Dermis lymphatic vessel endothelial cell (primary cell): Measurements from ENCODE around the gene HOXB4. TPM values are rescaled to one million over a fixed set of nuclear protein-coding genes. Genes with fewer than 3 reads are reported as not detected.

Experiments used
- total RNA-seq: library from RNA; depleted of rRNA; stranded (reverse); fragments of >200 nt; gene quantifications from 2 replicates; pipeline ENCODE4 v1.2.1, GENCODE V29; 2014

The HOXB4 gene
- total RNA-seq: 0.76 and 1.4 TPM in 2 replicates

DNA sequence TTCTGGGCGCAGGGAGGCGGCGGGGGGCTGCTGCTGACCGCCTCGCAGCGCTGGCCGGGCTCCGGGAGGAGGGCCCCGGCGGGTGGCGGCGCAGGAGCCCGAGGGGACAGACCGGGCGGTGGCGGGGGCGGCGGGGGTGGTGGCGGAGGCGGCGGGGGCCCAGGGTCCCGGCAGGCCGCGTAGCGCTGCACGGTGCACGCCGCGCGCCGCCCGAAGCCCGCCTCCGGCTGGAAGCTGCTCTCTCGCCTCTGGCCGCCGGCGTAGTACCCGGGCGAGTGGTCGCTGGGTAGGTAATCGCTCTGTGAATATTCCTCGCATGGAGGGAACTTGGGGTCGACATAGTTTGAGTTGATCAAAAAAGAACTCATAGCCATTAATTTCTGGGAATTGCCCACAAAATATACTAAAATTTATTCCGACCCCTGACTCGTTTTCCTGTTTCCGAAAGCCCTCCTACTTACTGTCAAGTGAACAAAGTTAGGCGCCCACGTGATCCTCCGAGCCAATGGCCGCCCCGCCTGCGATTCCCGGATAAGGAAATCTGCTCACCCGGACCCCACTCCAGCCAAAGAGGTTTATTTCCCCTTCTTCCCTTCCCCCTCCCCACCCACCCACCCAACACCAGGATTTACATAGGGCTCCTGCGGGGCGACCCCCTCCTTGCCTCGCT is at the start of gene HOXB4:
HOXB4 (minus strand) TSS at position 405 of the 670 bp plus-strand sequence; CDS start at position 374, 31 bp downstream.

DNA sequence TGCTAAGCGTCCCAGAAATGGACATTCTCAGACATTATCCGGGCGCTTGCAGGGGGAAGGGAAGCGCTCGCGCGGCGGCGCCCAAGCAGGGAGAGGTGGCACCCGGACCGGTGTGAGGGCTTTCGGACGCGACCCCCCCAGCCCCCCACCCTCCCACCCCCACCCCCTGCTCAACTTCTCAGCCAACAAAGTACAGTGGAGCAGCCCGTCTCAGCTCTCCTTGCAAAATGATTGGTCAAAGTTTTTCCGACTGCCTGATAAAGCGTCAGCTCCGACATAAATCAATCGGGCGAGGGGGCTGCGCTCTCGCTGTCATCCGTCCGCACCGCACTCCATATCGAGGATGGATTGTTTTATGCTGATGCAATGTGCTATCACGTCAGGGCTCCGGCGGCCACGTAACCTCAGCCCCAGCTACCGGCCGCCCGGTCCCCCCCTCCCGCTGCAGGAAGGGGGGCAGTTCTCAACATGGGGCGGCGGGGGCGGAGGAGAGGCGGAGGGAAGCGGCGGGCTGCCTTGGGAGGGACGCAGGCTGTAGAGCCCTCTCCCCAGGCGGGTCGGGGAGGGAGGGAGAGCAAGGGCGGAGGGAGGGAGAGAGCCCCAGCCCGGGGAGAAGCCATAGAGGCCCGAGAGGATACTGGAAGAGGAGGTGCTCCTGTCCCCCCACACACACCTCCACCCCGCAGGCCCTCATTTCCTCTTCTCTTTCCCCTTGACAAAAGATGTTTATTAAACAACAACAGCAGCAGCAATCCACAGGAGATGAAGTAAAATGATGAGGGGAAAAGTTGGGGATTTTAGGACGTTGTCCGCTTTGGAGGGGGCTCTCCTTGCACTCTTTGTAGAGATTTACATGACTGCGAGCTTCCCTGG is 48.3 kb upstream of the HOXB4 start, which contains the start of gene HOXB9:
HOXB9 (minus strand) TSS at position 114 of the 873 bp plus-strand sequence; CDS start at position 25, 89 bp downstream.

DNA sequence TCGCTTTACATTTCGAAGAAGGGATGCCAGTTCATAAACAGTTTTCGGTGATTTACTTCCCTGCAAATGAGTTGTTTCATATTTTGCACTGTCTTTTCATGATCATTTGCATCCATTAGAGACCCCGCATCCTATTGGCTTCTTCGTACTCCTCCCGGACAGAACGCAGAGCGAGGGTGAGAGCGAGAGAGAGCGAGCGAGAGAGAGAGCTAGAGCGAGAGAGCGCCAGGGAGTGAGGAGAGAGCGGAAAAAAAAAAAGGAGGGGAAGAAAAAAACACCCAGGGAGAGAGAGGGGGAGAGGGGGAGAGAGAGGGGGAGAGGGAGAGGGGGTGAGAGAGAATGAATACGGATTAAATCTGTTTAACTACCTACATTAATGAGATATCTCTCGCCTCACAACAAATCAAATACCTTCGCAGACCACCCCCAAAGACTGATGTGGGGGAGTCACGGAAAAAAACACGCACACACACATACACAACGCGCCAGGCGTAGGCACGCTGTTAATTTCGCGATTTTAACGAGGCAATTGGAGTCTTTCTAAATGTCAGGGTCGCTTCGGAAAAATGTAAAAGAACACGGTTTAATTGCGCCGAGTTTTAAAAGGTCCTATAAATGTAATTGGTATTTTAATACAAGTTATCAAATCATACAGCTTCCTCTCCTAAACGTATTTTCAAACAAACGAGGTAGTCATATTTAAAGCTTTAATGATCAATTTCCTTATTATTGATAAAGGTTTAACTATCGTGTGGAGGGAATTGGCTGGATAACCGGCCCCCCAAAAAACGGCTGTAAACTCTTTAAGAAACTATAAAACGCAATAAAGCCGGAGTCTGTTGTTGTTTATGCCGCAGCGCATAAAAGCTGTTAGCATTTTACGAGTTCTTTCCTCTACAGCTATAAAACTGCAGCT is 37.2 kb upstream of the HOXB4 start, which contains the start of gene HOXB8:
HOXB8 (minus strand) TSS at position 246 of the 916 bp plus-strand sequence. CDS start 588 bp downstream, outside the sequence.

DNA sequence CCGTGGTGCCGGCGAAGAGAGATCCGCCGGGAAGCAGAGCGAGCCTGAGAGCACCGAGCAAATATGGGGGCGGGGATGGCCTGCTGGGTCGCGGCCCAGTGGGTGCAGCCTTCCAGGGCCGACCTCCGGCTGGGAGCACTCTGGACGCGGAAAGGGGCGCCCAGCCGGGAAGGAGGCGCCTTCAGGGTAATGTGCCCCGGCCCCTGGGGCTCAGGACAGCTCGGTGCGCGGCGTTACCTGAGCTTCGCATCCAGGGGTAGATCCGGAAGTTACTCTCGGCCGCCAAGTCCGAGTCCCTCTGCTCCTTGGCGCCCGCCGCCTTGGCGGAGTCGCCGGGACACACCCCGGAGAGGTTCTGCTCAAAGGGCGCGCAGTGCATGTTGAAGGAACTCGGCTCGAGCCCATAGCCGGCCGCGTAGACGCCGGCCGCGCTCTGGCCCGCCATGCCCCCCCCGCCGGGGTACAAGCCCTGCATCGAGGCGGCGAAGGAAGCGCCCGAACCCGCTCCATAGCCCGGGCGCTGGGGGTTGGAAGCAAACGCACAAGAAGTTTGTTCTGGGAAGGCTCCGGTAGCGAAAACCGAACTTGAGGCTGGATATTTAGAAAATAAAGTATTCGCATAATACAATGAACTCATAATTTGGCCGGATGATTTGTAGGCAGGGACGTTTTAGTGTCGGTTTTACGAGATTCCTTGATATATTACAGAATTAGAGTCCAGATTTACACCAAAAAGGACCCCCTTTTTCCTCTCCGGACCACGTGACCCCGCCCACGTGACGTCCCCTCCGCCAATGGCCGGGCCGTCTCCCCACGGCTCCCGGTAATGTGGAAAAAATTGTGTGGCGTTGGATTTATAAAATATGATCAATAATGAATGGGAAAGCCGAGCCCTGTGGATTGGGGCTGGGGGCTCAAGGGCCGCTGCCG is 32.4 kb upstream of the HOXB4 start, which contains the start of gene HOXB7:
HOXB7 (minus strand) TSS at position 736 of the 930 bp plus-strand sequence; CDS start at position 637, 99 bp downstream.

DNA sequence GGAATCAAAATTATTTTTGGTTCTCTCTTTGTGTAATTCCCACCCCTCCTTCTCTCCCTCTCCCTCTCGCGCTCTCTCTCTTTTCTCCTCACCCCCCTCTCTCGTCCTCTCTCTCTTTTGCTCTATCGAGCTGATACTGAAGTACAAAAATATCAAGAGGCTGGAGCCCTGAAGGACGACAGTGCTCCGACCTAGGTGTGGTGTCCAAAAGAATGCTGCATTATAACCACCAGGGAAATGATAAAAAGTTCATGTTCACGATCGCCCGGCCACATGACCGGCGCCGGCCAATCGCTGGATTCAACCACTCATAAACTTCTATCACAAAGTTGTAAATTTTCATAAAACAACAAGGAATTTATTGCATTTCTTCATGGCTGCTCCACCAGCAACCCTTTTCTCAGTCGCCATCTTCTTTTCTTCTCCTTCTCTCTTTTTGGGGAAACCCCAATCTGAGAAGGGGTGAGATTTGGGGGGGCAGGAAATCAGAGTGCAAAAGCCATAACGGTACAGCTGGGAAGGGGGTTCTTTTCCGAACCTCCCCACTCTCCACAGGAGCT is 26.7 kb upstream of the HOXB4 start, which contains the start of gene HOXB6:
HOXB6 (minus strand) TSS at position 217 of the 560 bp plus-strand sequence. CDS start 6,836 bp downstream, outside the sequence.

DNA sequence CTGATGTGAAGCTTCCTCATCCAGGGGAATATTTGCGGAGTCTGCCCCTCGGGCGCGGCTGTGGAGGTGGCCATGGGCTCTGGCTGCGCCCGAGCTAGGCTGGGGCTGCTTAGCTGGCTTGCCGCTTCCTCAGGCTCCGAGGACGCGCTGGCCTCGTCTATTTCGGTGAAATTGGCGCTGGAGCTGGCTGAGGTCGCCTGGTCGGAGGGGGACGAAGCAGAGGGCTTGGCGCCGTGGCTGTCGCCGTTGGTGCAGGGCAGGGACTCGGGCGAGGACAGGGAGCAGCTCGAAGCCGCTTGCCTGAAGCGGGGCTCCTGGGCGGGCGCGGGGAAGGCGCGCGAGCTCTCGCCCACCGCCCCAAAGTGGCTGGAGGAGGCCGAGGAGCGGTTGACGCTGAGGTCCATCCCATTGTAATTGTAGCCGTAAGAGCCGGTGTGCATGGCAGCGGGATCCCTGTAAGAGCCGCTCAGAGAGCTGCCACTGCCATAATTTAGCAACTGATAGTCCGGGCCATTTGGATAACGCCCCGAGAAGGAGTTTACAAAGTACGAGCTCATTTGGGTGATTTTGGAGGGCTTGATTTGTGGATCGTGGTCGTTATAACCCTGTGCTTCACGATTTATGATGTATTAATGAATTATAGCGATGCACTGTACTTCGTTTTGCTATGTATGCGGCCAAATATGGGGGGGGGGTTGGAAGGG is 15.1 kb upstream of the HOXB4 start, which contains the start of gene HOXB5:
HOXB5 (minus strand) TSS at position 654 of the 704 bp plus-strand sequence; CDS start at position 557, 97 bp downstream.

DNA sequence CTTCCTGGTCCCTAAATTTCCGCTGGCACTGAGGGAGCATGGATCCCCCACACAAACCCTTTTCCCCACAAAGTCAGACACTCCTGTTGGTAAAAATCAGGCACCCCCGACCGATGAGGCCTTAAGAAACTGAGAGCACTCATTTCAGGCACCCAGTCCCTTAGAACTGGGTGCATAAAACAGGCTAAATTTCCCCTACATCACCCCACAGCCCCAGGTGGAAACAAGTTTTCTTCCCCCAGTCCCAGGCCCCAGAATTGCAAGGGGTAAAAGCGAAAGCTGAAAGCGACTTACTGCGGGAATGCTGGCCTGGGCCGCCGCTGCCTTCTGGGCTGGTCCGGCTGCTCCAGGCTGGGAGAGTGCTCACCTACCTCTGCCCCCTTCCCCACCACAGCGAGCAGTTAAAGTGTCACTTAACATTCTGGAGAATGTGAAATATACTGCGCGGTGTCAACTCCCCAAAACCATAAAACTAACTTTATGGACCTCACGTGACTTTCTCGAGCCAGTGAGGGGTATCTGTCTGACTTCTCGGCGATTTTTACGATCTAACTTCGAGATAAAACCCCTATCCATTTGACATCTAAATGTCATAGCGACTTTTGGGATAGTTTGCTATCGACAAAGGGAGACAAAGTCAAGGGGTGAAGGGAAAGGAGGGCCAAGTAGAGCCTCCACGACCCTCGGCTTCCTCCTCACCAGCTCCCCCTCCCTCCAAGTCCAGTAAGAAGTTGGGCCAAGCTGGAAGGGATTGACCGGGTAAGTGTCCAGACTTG is 11.9 kb upstream of the HOXB4 start, which contains the start of gene HOXB3:
HOXB3 (minus strand) TSS at position 411 of the 776 bp plus-strand sequence. CDS start 37,767 bp downstream, outside the sequence.

DNA sequence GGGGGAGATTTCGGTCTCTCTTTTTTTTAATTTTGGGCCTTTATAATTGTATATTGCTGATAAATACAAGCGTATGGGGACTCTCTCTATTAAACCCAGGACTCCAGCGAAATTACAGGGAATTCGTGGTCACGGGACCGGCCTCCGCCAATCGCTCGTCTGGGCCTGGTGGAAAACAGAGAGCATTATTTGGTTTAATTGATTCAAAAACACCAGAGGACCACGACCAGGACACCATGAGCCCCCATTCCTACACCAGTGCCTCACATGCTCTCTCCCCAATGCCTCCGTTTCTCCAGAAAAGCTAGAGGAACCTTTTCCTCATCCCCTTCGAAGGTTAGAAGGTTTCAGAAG is 33.2 kb downstream of the HOXB4 start, which contains the start of gene HOXB2:
HOXB2 (minus strand) TSS at position 88 of the 354 bp plus-strand sequence. CDS start 198 bp downstream, outside the sequence.

DNA sequence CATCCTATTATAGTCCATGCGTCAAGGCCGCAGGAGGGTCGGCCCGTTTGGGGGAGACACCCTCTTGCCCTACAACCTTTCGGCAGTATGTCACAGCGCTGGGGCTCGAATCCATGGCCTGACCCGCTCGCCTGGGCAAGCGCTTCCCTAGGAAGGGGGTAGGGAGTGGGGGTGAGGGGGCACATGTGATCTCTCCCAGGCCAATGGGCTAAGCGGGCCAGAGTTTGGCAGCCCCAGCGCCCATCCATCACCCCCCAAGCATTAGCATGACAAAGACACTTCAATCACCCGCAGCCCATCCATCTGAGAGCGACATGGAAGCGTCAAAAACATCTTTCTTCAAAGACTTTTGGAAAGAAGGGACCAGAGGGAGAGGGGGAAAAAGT is 47.3 kb downstream of the HOXB4 start, which contains the start of gene HOXB1:
HOXB1 (minus strand) TSS at position 125 of the 386 bp plus-strand sequence; CDS start at position 18, 107 bp downstream.

Other genes starting within 250 kb of the HOXB4 start
- gene SKAP1, start 148.1 kb downstream of the HOXB4 start, total RNA-seq: 0.09 TPM in 1 of 2 replicates, not detected in the other
- gene HOXB1, start 47.3 kb downstream of the HOXB4 start, total RNA-seq: not detected in 2 replicates
- gene HOXB2, start 33.2 kb downstream of the HOXB4 start, total RNA-seq: 0.09 and 0.76 TPM in 2 replicates
- 1.7 and 5.7 TPM in 2 replicates for gene HOXB3, start 11.9 kb upstream of the HOXB4 start, total RNA-seq
- under 0.01 and 0.11 TPM in 2 replicates for gene HOXB5, start 15.4 kb upstream of the HOXB4 start, total RNA-seq
- 1.7 and 4.8 TPM in 2 replicates for gene HOXB6, start 26.6 kb upstream of the HOXB4 start, total RNA-seq
- 2.7 and 10.3 TPM in 2 replicates for gene HOXB7, start 32.7 kb upstream of the HOXB4 start, total RNA-seq
- gene HOXB8, start 36.9 kb upstream of the HOXB4 start, total RNA-seq: 0.09 and 1.7 TPM in 2 replicates
- gene HOXB9, start 48.0 kb upstream of the HOXB4 start, total RNA-seq: under 0.01 and 0.43 TPM in 2 replicates
- not detected in 2 replicates for gene PRAC1, start 144.2 kb upstream of the HOXB4 start, total RNA-seq
- not detected in 2 replicates for gene PRAC2, start 144.8 kb upstream of the HOXB4 start, total RNA-seq
- gene HOXB13, start 150.4 kb upstream of the HOXB4 start, total RNA-seq: not detected in 2 replicates
- gene TTLL6, start 238.9 kb upstream of the HOXB4 start, total RNA-seq: under 0.01 TPM in 1 of 2 replicates, not detected in the other